Ascending aorta (tissue), 2 donors: Measurements from ENCODE around the gene RNF39. TPM values are rescaled to one million over a fixed set of nuclear protein-coding genes. Genes with fewer than 3 reads are reported as not detected.

Experiments
- DNase-seq, 2 donors: peaks; one replicate each; pipeline ENCODE4 v3.0.0-alpha.2; 2019; ENCODE audit warnings: low spot score in 2 of 2
- H3K27ac ChIP-seq, 2 donors: fragments of 200-600 bp; sonication (generic); one replicate each; pipeline ENCODE4 v1.5.1; 2016 to 2017; ENCODE audit warnings: mild to moderate bottlenecking in 1 of 2
- H3K27me3 ChIP-seq: fragments of 200-600 bp; sonication (generic); one replicate; pipeline ENCODE4 v1.5.1; 2017
- H3K36me3 ChIP-seq, 2 donors: fragments of 200-600 bp; sonication (generic); one replicate each; pipeline ENCODE4 v1.5.1; 2016
- H3K4me1 ChIP-seq, 2 donors: fragments of 200-600 bp; sonication (generic); one replicate each; pipeline ENCODE4 v1.5.1; 2016 to 2017; ENCODE audit warnings: mild to moderate bottlenecking in 1 of 2
- H3K4me3 ChIP-seq, 2 donors: fragments of 200-600 bp; sonication (generic); one replicate each; pipeline ENCODE4 v1.5.1; 2016 to 2017; ENCODE audit warnings: mild to moderate bottlenecking in 1 of 2
- H3K9me3 ChIP-seq, 2 donors: fragments of 200-600 bp; sonication (generic); one replicate each; pipeline ENCODE4 v1.5.1; 2016
- CTCF ChIP-seq, 3 experiments: fragments of 200-600 bp in 2 of 3; fragments of 450-650 bp in 1 of 3; sonication (generic) in 2 of 3; IDR thresholded peaks; one replicate each; pipeline ENCODE4 v1.5.1; 2016 to 2019; ENCODE audit warnings: antibody characterized with exemption in 3 of 3, mild to moderate bottlenecking in 1 of 3, moderate library complexity in 1 of 3
- intact Hi-C: fragments of 100-400 bp; cut with DNase I; formaldehyde crosslinking; loops from one replicate; pipeline ENCODE4 v1.15.1; 2023
- total RNA-seq: library from RNA; depleted of rRNA; stranded (reverse); fragments of >200 nt; gene quantifications from one replicate; pipeline ENCODE4 v1.1.0, GENCODE V29; 2016

RNF39 gene
- total RNA-seq, 1 donor from 2014 or later, result not detected

GRCh38 chr6:30100154-30100553, 24.6 kb upstream of the RNF39 start:
- no peak overlapping the region for H3K27ac ChIP-seq
- DNase-seq, result no peak
- TF ChIP-seq CTCF (IDR thresholded peaks at IDR 0.05), result no peak
- H3K4me3 ChIP-seq, result peak overlapping the region in 1 of 2 donors; percentile 49
- no peaks in the 10 kb centered on the region for H3K36me3 ChIP-seq
- H3K9me3 ChIP-seq, result no peaks in the 10 kb centered on the region
- peaks cover 7 to 18% of the 10 kb centered on the region in 2 donors for H3K4me1 ChIP-seq
- intact Hi-C loops, result no loop called here
- peaks cover 16% of the 10 kb centered on the region for H3K27me3 ChIP-seq

- H3K4me3 ChIP-seq, result no peak overlapping the region
- intact Hi-C loops, result no loop called here
- H3K27me3 ChIP-seq, result peaks cover 16% of the 10 kb centered on the region
- no peak for TF ChIP-seq CTCF (IDR thresholded peaks at IDR 0.05)
- no peak overlapping the region for H3K27ac ChIP-seq
- H3K36me3 ChIP-seq, result no peaks in the 10 kb centered on the region
- DNase-seq, result no peak
- H3K9me3 ChIP-seq, result no peaks in the 10 kb centered on the region
- peaks cover 7 to 18% of the 10 kb centered on the region in 2 donors for H3K4me1 ChIP-seq
Observed at GRCh38 chr6:30097902-30098768, 22.6 kb upstream of the RNF39 start.

DNA sequence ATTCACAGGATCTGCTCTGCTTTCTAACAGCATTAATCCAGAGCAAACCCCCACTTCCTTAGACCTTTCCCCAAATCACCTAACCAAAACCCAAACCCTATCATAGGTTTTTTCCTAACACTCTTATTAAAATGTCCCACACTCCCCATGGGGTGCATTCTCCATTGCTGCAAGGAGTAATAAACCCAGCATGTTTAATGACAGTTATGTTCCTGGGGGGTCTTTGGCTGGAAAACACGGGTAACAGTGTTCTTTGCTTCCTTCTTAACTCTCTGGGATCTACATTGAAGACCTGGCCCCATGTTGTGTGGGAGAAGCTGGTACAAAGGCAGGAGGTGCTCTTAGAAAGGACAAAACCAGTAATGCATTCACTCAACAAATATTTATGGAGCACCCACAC, 21.3 kb upstream of the RNF39 start:
- H3K27me3 ChIP-seq, result peaks cover 16% of the 10 kb centered on the region
- intact Hi-C loops, result no loop called here

DNA sequence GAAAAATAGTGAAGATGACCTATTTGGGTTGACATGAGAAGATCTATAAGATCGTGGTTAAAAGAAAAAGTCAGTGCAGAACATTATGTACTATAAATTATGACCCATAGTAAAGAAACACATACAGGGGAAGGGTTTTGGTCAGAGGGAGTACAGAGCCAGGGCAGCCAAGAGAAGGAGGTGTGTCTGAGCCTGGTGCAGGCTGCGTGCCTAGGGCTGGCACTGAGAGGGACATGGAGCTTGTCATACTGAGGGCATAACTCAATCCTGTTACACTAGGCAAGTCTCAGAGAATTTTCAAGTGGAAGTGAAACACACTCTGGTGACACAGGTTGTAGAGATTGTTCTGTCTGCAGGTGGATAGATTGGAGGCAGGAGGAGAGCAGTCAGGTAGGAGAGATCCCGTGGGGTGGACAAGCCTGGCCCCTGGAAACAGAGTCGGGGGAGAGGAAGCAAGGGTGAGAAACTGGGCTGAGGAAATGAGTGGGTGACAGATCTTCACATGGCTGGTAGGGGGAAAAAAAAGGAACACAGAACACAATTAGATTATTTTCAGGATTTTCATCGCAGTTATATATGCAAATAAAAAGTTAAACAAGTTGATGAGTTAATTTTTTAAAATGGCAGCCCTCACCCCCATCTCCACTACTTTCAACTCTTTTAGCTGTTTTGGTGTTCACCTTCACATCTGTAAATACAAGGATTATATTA, 18.5 kb upstream of the RNF39 start:
- Histone ChIP-seq H3K4me3 (no peak overlapping the region), H3K9me3 (no peaks in the 10 kb centered on the region), H3K36me3 (no peaks in the 10 kb centered on the region), H3K4me1 (no peaks in the 10 kb centered on the region), H3K27me3 (peaks cover 9% of the 10 kb centered on the region), H3K27ac (no peak overlapping the region)
- no peak for DNase-seq
- no peak for TF ChIP-seq CTCF (IDR thresholded peaks at IDR 0.05)
- intact Hi-C loops, result no loop called here

More for the DNA sequence above, 21.3 kb upstream of the RNF39 start:
- no peak for TF ChIP-seq CTCF (IDR thresholded peaks at IDR 0.05)
- Histone ChIP-seq H3K4me3 (no peak overlapping the region), H3K4me1 (peaks cover 7 to 13% of the 10 kb centered on the region in 2 donors), H3K36me3 (no peaks in the 10 kb centered on the region), H3K27ac (no peak overlapping the region), H3K9me3 (no peaks in the 10 kb centered on the region)
- DNase-seq, result no peak

DNA sequence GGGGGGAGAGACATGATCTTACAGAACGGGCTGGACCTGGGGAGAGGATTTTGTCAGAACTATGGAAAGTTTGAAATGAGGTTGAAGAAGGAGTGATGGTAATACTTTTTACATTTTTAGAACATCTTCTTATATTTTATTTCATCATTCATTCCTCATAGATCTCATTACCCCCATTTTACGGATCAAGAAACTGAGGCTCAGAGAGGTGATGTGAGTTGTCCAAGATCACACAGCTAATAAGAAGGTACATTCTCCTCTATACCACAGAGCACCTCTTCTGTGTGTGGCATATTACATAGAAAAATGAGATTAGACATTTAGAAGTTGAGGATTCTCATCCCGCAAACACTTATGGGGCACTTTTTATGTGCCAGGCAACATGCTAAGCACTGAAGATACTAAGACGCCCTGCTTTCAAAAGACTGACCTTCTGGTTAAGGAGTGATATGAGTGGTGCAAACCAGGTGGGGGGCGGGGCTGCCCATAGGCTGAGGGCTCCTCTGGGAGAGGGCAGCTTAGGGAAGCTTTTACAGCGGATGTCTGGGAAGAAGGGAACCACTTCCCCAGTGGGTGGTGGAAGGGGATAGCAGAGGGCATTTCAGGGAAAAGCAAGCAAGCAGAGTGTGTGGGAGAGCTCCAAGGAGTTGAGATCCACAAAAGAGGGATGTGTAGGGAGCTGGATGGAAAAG, 17.4 kb upstream of the RNF39 start:
- peaks cover 2% of the 10 kb centered on the region for H3K27me3 ChIP-seq
- no peak for DNase-seq
- H3K36me3 ChIP-seq, result no peaks in the 10 kb centered on the region
- no peak overlapping the region for H3K4me3 ChIP-seq
- no peaks in the 10 kb centered on the region for H3K4me1 ChIP-seq
- no peak for TF ChIP-seq CTCF (IDR thresholded peaks at IDR 0.05)
- no peaks in the 10 kb centered on the region for H3K9me3 ChIP-seq
- intact Hi-C loops, result no loop called here
- no peak overlapping the region for H3K27ac ChIP-seq
